Loucy (cell line): ENCODE measurements around the gene RWDD1.
"Not testable (repeated sequence)": the region's sequence is repeated elsewhere in the genome, so short reads cannot be mapped to it uniquely, and the experiment has no call there.

Experiments
- CTCF ChIP-seq: fragments of 200-600 bp; sonication (generic); conservative IDR thresholded peaks from 2 replicates; pipeline ENCODE4 v1.5.1; 2014; ENCODE audit warnings: mild to moderate bottlenecking, antibody characterized with exemption, low read length
- EZH2phosphoT487 ChIP-seq: fragments of 200-600 bp; IDR thresholded peaks from 2 replicates; pipeline ENCODE4 v1.6.1; 2018; ENCODE audit warnings: antibody characterized with exemption, mild to moderate bottlenecking, moderate library complexity, borderline replicate concordance

- TF ChIP-seq CTCF, EZH2phosphoT487: not testable (repeated sequence)
Measured at GRCh38 chr6:116603916-116604315, 32.6 kb downstream of the RWDD1 start.
